ENCODE measurements around the gene CUL1. TPM values are rescaled to one million over a fixed set of nuclear protein-coding genes. Genes with fewer than 3 reads are reported as not detected.

CUL1 gene
- total RNA-seq, 1 experiment from 2014 or later: 72.3 TPM

DNA sequence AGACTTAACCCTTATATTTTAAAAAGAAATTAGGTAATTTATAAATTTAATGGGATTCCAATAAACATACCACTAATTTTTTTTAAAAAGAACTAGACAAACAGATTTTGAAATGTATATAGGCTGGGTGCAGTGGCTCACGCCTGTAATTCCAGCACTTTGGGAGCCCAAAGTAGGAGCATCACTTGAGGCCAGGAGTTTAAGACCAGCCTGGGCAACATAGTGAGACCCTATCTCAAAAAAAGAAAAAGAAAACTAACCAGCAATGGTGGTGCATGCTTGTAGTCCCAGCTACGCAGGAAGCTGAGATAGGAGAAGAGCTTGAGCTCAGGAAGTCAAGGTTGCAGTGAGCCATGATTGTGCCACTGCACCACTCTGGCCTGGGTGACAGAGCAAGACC lies 122.7 kb downstream of the CUL1 start:
- no peak overlapping the region for H4K5ac ChIP-seq (ENCODE audit: insufficient read length, low read depth, low read length)
- peaks cover 0 to 3% of the 10 kb centered on the region in 2 experiments; a peak in 2 of 4 replicates for H3K4me1 Mint-ChIP-seq
- H2AFZ ChIP-seq (ENCODE audit: low read length): no peak overlapping the region
- H3K36me3 Mint-ChIP-seq (ENCODE audit: insufficient read depth in 1 of 3, low read depth in 3 of 3): peaks cover 9 to 56% (median 46%) of the 10 kb centered on the region in 3 experiments; a peak in 5 of 7 replicates
- H4K8ac ChIP-seq (replicated peaks; ENCODE audit: insufficient read length, low read depth, low read length): no peak overlapping the region
- no peak overlapping the region for H3K4me2 ChIP-seq (ENCODE audit: insufficient read depth, insufficient read length, low read length)
- TF ChIP-seq, protein P1, sequence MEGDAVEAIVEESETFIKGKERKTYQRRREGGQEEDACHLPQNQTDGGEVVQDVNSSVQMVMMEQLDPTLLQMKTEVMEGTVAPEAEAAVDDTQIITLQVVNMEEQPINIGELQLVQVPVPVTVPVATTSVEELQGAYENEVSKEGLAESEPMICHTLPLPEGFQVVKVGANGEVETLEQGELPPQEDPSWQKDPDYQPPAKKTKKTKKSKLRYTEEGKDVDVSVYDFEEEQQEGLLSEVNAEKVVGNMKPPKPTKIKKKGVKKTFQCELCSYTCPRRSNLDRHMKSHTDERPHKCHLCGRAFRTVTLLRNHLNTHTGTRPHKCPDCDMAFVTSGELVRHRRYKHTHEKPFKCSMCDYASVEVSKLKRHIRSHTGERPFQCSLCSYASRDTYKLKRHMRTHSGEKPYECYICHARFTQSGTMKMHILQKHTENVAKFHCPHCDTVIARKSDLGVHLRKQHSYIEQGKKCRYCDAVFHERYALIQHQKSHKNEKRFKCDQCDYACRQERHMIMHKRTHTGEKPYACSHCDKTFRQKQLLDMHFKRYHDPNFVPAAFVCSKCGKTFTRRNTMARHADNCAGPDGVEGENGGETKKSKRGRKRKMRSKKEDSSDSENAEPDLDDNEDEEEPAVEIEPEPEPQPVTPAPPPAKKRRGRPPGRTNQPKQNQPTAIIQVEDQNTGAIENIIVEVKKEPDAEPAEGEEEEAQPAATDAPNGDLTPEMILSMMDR (conservative IDR thresholded peaks at IDR 0.05): no peak
- H3K27me3 ChIP-seq (ENCODE audit: insufficient read depth, low read length): no peaks in the 10 kb centered on the region
- no peak overlapping the region for H2BK120ac ChIP-seq (ENCODE audit: low read depth, low read length, poor library complexity, severe bottlenecking)
- no peak overlapping the region for H3K23ac ChIP-seq (ENCODE audit: insufficient read length, low read depth, low read length)
- no peak overlapping the region for H3K9ac ChIP-seq (ENCODE audit: extremely low read depth, insufficient read length, low read length)
- no peak overlapping the region for H3K56ac ChIP-seq (ENCODE audit: insufficient read length, low read depth, low read length)
- no peaks in the 10 kb centered on the region for H3K9me3 Mint-ChIP-seq
- H2BK12ac ChIP-seq (ENCODE audit: insufficient read length, low read depth, low read length): no peak overlapping the region
- H3K9me3 ChIP-seq (ENCODE audit: control insufficient read depth, low read depth, low read length): no peaks in the 10 kb centered on the region
- no CpG with 5 or more reads among the region's 2 CpGs for WGBS (ENCODE audit: extremely low coverage, insufficient read length, low lambda C conversion rate)
- H3K79me2 ChIP-seq (ENCODE audit: insufficient read depth, low read length): no peaks in the 10 kb centered on the region
- no peaks in the 10 kb centered on the region for H3K79me1 ChIP-seq (ENCODE audit: insufficient read depth, low read depth, low read length, poor library complexity, severe bottlenecking)
- no peak overlapping the region for H2BK20ac ChIP-seq (ENCODE audit: low read depth, low read length, poor library complexity, severe bottlenecking)
- H3T11ph ChIP-seq (ENCODE audit: low read length): no peak overlapping the region
- no peaks in the 10 kb centered on the region for H3K4me1 ChIP-seq (ENCODE audit: insufficient read depth, low read length)
- no peak overlapping the region for H3K4me3 Mint-ChIP-seq
- no peaks in the 10 kb centered on the region for H4K20me1 ChIP-seq (ENCODE audit: control insufficient read depth, insufficient read depth, insufficient read length)
- no peaks in the 10 kb centered on the region for H3K23me2 ChIP-seq (ENCODE audit: insufficient read length, low read depth, low read length, poor library complexity, severe bottlenecking)
- H3K4ac ChIP-seq (ENCODE audit: low read depth, low read length): no peak overlapping the region
- H3K27me3 Mint-ChIP-seq (ENCODE audit: low read depth): no peaks in the 10 kb centered on the region
- H3K14ac ChIP-seq (ENCODE audit: insufficient read depth, low read length): no peak overlapping the region
- H3K27ac Mint-ChIP-seq: peak overlapping the region in 1 of 3 experiments; percentile 79; a peak in 1 of 7 replicates
- H4K91ac ChIP-seq (ENCODE audit: insufficient read length, low read depth, low read length): no peak overlapping the region
- no peak overlapping the region for H2BK5ac ChIP-seq (ENCODE audit: insufficient read length, low read length)
- DNase-seq: no peak
- no peak overlapping the region for H2BK15ac ChIP-seq (ENCODE audit: low read depth, low read length)
- no peak overlapping the region for H2AK5ac ChIP-seq (ENCODE audit: insufficient read length, low read length)
- H3K18ac ChIP-seq (ENCODE audit: insufficient read length, low read depth, low read length): no peak overlapping the region
- no peak overlapping the region for H3K27ac ChIP-seq (ENCODE audit: insufficient read length, low read depth, low read length)
